T-cell (primary cell): ENCODE data around the gene TFB1M. TPM values are rescaled to one million over a fixed set of nuclear protein-coding genes. Genes with fewer than 3 reads are reported as not detected.
"Not testable (repeated sequence)": the region's sequence is repeated elsewhere in the genome, so short reads cannot be mapped to it uniquely, and the experiment has no call there.

Experiments used
- ATAC-seq, 4 experiments: fragments of 200-7000 bp in 3 of 4; fragments of 150-1000 bp in 1 of 4; cut with Tn5 transposase; replicated peaks in 1 of 4; 1 replicate in 3 of 4; 2 replicates in 1 of 4; pipeline ENCODE4 v1.10.0; 2021; ENCODE audit warnings: moderate library complexity in 3 of 4, mild to moderate bottlenecking in 2 of 4, moderate number of reproducible peaks in 1 of 4
- CTCF ChIA-PET, 2 donors: fragments of 300-600 bp; sonication (Branson Sonifier 250); formaldehyde crosslinking; loops; one replicate each; lab custom pipeline; 2022; ENCODE audit warnings: antibody characterized with exemption in 2 of 2; lab: Charles Lee
- POLR2A ChIA-PET, 2 donors: fragments of 300-600 bp; sonication (Branson Sonifier 250); formaldehyde crosslinking; loops; one replicate each; lab custom pipeline; 2022; ENCODE audit warnings: antibody characterized with exemption in 2 of 2; lab: Charles Lee
- DNase-seq, 35 experiments: peaks; one replicate each; pipeline versions ENCODE4 v3.0.0 to v3.0.0-alpha.2; 2013 to 2023
- H3K27ac ChIP-seq: one replicate; pipeline ENCODE4 v1.5.1; 2013; ENCODE audit warnings: low read length
- H3K27me3 ChIP-seq, 2 experiments: replicated peaks in 1 of 2; 1 replicate in 1 of 2; 2 replicates in 1 of 2; pipeline versions ENCODE4 v1.6.1 to v1.7.0; 2013; ENCODE audit warnings: low read length in 1 of 2, mixed read lengths in 1 of 2; ENCODE audit not compliant: control insufficient read depth in 2 of 2, insufficient read depth in 2 of 2; ENCODE audit errors: extremely low read depth in 1 of 2
- H3K36me3 ChIP-seq, 2 donors: 1 replicate in 1 of 2; 2 replicates in 1 of 2; pipeline versions ENCODE4 v1.6.1 to v1.7.0; 2013; ENCODE audit warnings: low read length in 1 of 2; ENCODE audit not compliant: control insufficient read depth in 2 of 2, insufficient read depth in 1 of 2; ENCODE audit errors: extremely low read depth in 1 of 2
- H3K4me1 ChIP-seq, 2 experiments: 1 replicate in 1 of 2; 2 replicates in 1 of 2; pipeline versions ENCODE4 v1.6.1 to v1.7.0; 2013; ENCODE audit warnings: low read length in 2 of 2, mixed read lengths in 1 of 2; ENCODE audit not compliant: insufficient read depth in 2 of 2, control insufficient read depth in 1 of 2; ENCODE audit errors: extremely low read depth in 1 of 2
- H3K4me3 ChIP-seq, 2 donors: 1 replicate in 1 of 2; 2 replicates in 1 of 2; pipeline versions ENCODE4 v1.5.1 to v1.7.0; 2013; ENCODE audit warnings: mild to moderate bottlenecking in 2 of 2, low read length in 1 of 2, moderate library complexity in 1 of 2; ENCODE audit not compliant: control insufficient read depth in 1 of 2; ENCODE audit errors: extremely low read depth in 1 of 2
- H3K9me3 ChIP-seq: 2 replicates; pipeline ENCODE4 v1.7.0; 2013
- H3K27ac Mint-ChIP-seq, 2 donors: one replicate each; pipeline ENCODE4 v1.8.0; 2020 to 2021; ENCODE audit warnings: mild to moderate bottlenecking in 2 of 2, mixed read lengths in 2 of 2
- H3K27me3 Mint-ChIP-seq, 2 donors: one replicate each; pipeline ENCODE4 v1.8.0; 2021 to 2022; ENCODE audit warnings: mixed read lengths in 2 of 2
- H3K36me3 Mint-ChIP-seq: one replicate; pipeline ENCODE4 v1.8.0; 2021; ENCODE audit warnings: mixed read lengths
- H3K4me1 Mint-ChIP-seq, 3 donors: one replicate each; pipeline ENCODE4 v1.8.0; 2020 to 2022; ENCODE audit warnings: mixed read lengths in 3 of 3, mild to moderate bottlenecking in 1 of 3
- H3K4me3 Mint-ChIP-seq, 3 donors: one replicate each; pipeline ENCODE4 v1.8.0; 2020 to 2022; ENCODE audit warnings: mild to moderate bottlenecking in 3 of 3, mixed read lengths in 3 of 3, moderate library complexity in 3 of 3
- H3K9me3 Mint-ChIP-seq, 3 donors: one replicate each; pipeline ENCODE4 v1.8.0; 2020 to 2022; ENCODE audit warnings: mixed read lengths in 3 of 3
- WGBS: methylation state at CpG from one replicate; pipeline ENCODE4 v1.1.5; 2013; ENCODE audit warnings: missing lambda C conversion rate; ENCODE audit not compliant: insufficient coverage; 5-methylcytosine and 5-hydroxymethylcytosine counted together
- total RNA-seq, 35 experiments: library from RNA in 6 of 35; stranded (reverse) in 6 of 35; fragments of 120-200 nt in 1 of 35; gene quantifications; one replicate each; pipeline versions ENCODE4 v1.2.1 to v1.2.4 and lab custom pipeline; 2013 to 2026

TFB1M gene
- total RNA-seq, 5 donors from 2014 or later (not counting 1 experiment from before 2014, with no cell fraction given): 19.9 to 31.1 (median 26.8) TPM

GRCh38 chr6:155230975-155231374, 83.3 kb downstream of the TFB1M start:
- H3K36me3 Mint-ChIP-seq, ATAC-seq, DNase-seq, H3K9me3 ChIP-seq, H3K27ac ChIP-seq, H3K27ac Mint-ChIP-seq, H3K9me3 Mint-ChIP-seq, H3K4me3 Mint-ChIP-seq, H3K4me1 ChIP-seq, POLR2A ChIA-PET, H3K4me3 ChIP-seq, H3K27me3 ChIP-seq, H3K27me3 Mint-ChIP-seq, H3K36me3 ChIP-seq, H3K4me1 Mint-ChIP-seq: not testable (repeated sequence)
- 97% methylated on average over 4 of the region's 4 CpGs for WGBS
- CTCF ChIA-PET: interaction anchor here in 1 of 2 donors (0.6 kb wide), 1 partner anchor 326 kb away, joined by 3 read pairs; no protein-coding TSS in a partner anchor

- H3K27me3 Mint-ChIP-seq: peaks cover 0 to 4% of the 10 kb centered on the region in 2 donors
- 90% methylated on average over 12 of the region's 13 CpGs for WGBS
- H3K4me1 ChIP-seq: peaks cover 0 to 9% of the 10 kb centered on the region in 2 experiments
- H3K9me3 ChIP-seq: no peaks in the 10 kb centered on the region
- no peaks in the 10 kb centered on the region for H3K27me3 ChIP-seq
- ATAC-seq (no peak), DNase-seq (no peak)
- H3K27ac ChIP-seq: no peak overlapping the region
- no peak overlapping the region for H3K27ac Mint-ChIP-seq
- CTCF ChIA-PET: no interaction called here
- H3K4me3 ChIP-seq: no peak overlapping the region
- peaks cover 5 to 14% (median 10%) of the 10 kb centered on the region in 3 donors for H3K4me1 Mint-ChIP-seq
- H3K36me3 Mint-ChIP-seq: peaks cover 3% of the 10 kb centered on the region
- H3K9me3 Mint-ChIP-seq: no peaks in the 10 kb centered on the region
- no peaks in the 10 kb centered on the region for H3K36me3 ChIP-seq
- H3K4me3 Mint-ChIP-seq: no peak overlapping the region
- POLR2A ChIA-PET: no interaction called here
Observed at GRCh38 chr6:155228546-155229166, 85.6 kb downstream of the TFB1M start.

- H3K36me3 Mint-ChIP-seq: peaks cover 3% of the 10 kb centered on the region
- H3K4me1 Mint-ChIP-seq: peaks cover 5 to 16% (median 10%) of the 10 kb centered on the region in 3 donors
- H3K27me3 Mint-ChIP-seq: peaks cover 0 to 7% of the 10 kb centered on the region in 2 donors
- no peak overlapping the region for H3K4me3 Mint-ChIP-seq
- Histone ChIP-seq H3K9me3 (no peaks in the 10 kb centered on the region), H3K27me3 (no peaks in the 10 kb centered on the region), H3K4me1 (peaks cover 0 to 11% of the 10 kb centered on the region in 2 experiments), H3K4me3 (no peak overlapping the region), H3K36me3 (no peaks in the 10 kb centered on the region), H3K27ac (no peak overlapping the region)
- ChIA-PET POLR2A (no interaction called here), CTCF (interaction anchor here in 1 of 2 donors (0.5 kb wide), 1 partner anchor 15 kb away, joined by 3 read pairs; no protein-coding TSS in a partner anchor)
- no peak for DNase-seq
- no peak overlapping the region for H3K27ac Mint-ChIP-seq
- WGBS: 100% methylated on average over 3 of the region's 4 CpGs
- H3K9me3 Mint-ChIP-seq: no peaks in the 10 kb centered on the region
- no peak for ATAC-seq
Observed at GRCh38 chr6:155227046-155227445, 87.2 kb downstream of the TFB1M start.

GRCh38 chr6:155224618-155225017, 89.7 kb downstream of the TFB1M start:
- H3K9me3 Mint-ChIP-seq: no peaks in the 10 kb centered on the region
- Histone ChIP-seq H3K27ac (peak overlapping the region; percentile 58), H3K27me3 (peaks cover 0 to 2% of the 10 kb centered on the region in 2 experiments), H3K4me1 (peaks cover 0 to 11% of the 10 kb centered on the region in 2 experiments), H3K4me3 (no peak overlapping the region), H3K9me3 (no peaks in the 10 kb centered on the region), H3K36me3 (no peaks in the 10 kb centered on the region)
- ChIA-PET CTCF (no interaction called here), POLR2A (no interaction called here)
- H3K27ac Mint-ChIP-seq: peak overlapping the region in 1 of 2 donors; percentile 27
- WGBS: 95% methylated on average over 4 of the region's 7 CpGs
- H3K27me3 Mint-ChIP-seq: peaks cover 1 to 8% of the 10 kb centered on the region in 2 donors
- H3K4me1 Mint-ChIP-seq: peaks cover 5 to 16% (median 10%) of the 10 kb centered on the region in 3 donors
- DNase-seq (no peak), ATAC-seq (no peak)
- no peak overlapping the region for H3K4me3 Mint-ChIP-seq
- no peaks in the 10 kb centered on the region for H3K36me3 Mint-ChIP-seq

- peak overlapping the region; percentile 27 to 62 for H3K27ac Mint-ChIP-seq
- DNase-seq: peak in 7 of 35 experiments; percentile 2 to 44 (median 2)
- H3K36me3 Mint-ChIP-seq: no peaks in the 10 kb centered on the region
- peak overlapping the region in 1 of 3 donors; percentile 38 for H3K4me3 Mint-ChIP-seq
- peaks cover 0 to 11% of the 10 kb centered on the region in 2 experiments for H3K4me1 ChIP-seq
- H3K4me3 ChIP-seq: no peak overlapping the region
- H3K27me3 Mint-ChIP-seq: peaks cover 5 to 13% of the 10 kb centered on the region in 2 donors
- peak overlapping the region; percentile 58 for H3K27ac ChIP-seq
- WGBS: 50% methylated on average over 4 of the region's 12 CpGs
- H3K9me3 Mint-ChIP-seq: no peaks in the 10 kb centered on the region
- peak; percentile 74 to 81 (median 76) for ATAC-seq
- H3K4me1 Mint-ChIP-seq: peaks cover 5 to 16% (median 10%) of the 10 kb centered on the region in 3 donors
- H3K36me3 ChIP-seq: no peaks in the 10 kb centered on the region
- POLR2A ChIA-PET: no interaction called here
- peaks cover 0 to 7% of the 10 kb centered on the region in 2 experiments for H3K27me3 ChIP-seq
- CTCF ChIA-PET: no interaction called here
- no peaks in the 10 kb centered on the region for H3K9me3 ChIP-seq
Observed at GRCh38 chr6:155223646-155224451, 90.4 kb downstream of the TFB1M start.

GRCh38 chr6:155222506-155222905, 91.8 kb downstream of the TFB1M start:
- Mint-ChIP-seq H3K4me3 (no peak overlapping the region), H3K36me3 (no peaks in the 10 kb centered on the region), H3K9me3 (no peaks in the 10 kb centered on the region), H3K4me1 (peaks cover 5 to 16% (median 10%) of the 10 kb centered on the region in 3 donors), H3K27ac (no peak overlapping the region), H3K27me3 (peaks cover 5 to 13% of the 10 kb centered on the region in 2 donors)
- ATAC-seq (no peak), DNase-seq (no peak)
- ChIA-PET CTCF (no interaction called here), POLR2A (no interaction called here)
- peaks cover 0 to 11% of the 10 kb centered on the region in 2 experiments for H3K4me1 ChIP-seq
- H3K27me3 ChIP-seq: peaks cover 0 to 7% of the 10 kb centered on the region in 2 experiments
- H3K27ac ChIP-seq: no peak overlapping the region
- no peaks in the 10 kb centered on the region for H3K9me3 ChIP-seq
- WGBS: 100% methylated on average over 2 of the region's 4 CpGs
- no peaks in the 10 kb centered on the region for H3K36me3 ChIP-seq
- H3K4me3 ChIP-seq: no peak overlapping the region
